ENCODE measurements around the gene NHSL1. TPM values are rescaled to one million over a fixed set of nuclear protein-coding genes. Genes with fewer than 3 reads are reported as not detected.

NHSL1 gene
- total RNA-seq, 1 experiment from 2014 or later = 41.9 TPM

- Mint-ChIP-seq H3K4me3 (ENCODE audit: unreplicated experiment) (no peak overlapping the region), H3K27me3 (ENCODE audit: insufficient read depth, unreplicated experiment) (no peaks in the 10 kb centered on the region), H3K27ac (ENCODE audit: unreplicated experiment) (no peak overlapping the region), H3K36me3 (ENCODE audit: insufficient read depth, unreplicated experiment) (peaks cover 15% of the 10 kb centered on the region), H3K9me3 (ENCODE audit: unreplicated experiment) (no peaks in the 10 kb centered on the region), H3K4me1 (ENCODE audit: low read depth, unreplicated experiment) (peaks cover 30% of the 10 kb centered on the region)
- ChIA-PET POLR2A (no interaction called here), CTCF (no interaction called here)
- H3K4me1 ChIP-seq = peaks cover 4% of the 10 kb centered on the region; the same call in 1 of the 2 replicates
- peaks cover 4% of the 10 kb centered on the region; the same call in 1 of the 2 replicates for H3K9me3 ChIP-seq
- BruUV-seq (replicated peaks) = no TSS peak
- no peak for DNase-seq
- intact Hi-C loops (cut with micrococcal nuclease; ENCODE audit: unreplicated experiment) = no loop called here
- H3K4me3 ChIP-seq (ENCODE audit: low read depth, low read length) = no peak overlapping the region
- H3K27me3 ChIP-seq (replicated peaks; ENCODE audit: control insufficient read depth, insufficient read depth, low read length) = no peaks in the 10 kb centered on the region
- H3K36me3 ChIP-seq (ENCODE audit: control insufficient read depth, insufficient read depth, low read length) = peaks cover under 1% of the 10 kb centered on the region
- TF ChIP-seq, protein P1, sequence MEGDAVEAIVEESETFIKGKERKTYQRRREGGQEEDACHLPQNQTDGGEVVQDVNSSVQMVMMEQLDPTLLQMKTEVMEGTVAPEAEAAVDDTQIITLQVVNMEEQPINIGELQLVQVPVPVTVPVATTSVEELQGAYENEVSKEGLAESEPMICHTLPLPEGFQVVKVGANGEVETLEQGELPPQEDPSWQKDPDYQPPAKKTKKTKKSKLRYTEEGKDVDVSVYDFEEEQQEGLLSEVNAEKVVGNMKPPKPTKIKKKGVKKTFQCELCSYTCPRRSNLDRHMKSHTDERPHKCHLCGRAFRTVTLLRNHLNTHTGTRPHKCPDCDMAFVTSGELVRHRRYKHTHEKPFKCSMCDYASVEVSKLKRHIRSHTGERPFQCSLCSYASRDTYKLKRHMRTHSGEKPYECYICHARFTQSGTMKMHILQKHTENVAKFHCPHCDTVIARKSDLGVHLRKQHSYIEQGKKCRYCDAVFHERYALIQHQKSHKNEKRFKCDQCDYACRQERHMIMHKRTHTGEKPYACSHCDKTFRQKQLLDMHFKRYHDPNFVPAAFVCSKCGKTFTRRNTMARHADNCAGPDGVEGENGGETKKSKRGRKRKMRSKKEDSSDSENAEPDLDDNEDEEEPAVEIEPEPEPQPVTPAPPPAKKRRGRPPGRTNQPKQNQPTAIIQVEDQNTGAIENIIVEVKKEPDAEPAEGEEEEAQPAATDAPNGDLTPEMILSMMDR (IDR thresholded peaks at IDR 0.05; ENCODE audit: insufficient read depth in 1 of 2, low read depth in 1 of 2, low read length in 1 of 2, severe bottlenecking in 1 of 2, unreplicated experiment in 1 of 2) = no peak
These were observed 23.3 kb upstream of the NHSL1 start for GRCh38 chr6:138522611-138523010.

GRCh38 chr6:138521790-138522189 is 22.5 kb upstream of the NHSL1 start:
- H3K9me3 ChIP-seq = peaks cover 5% of the 10 kb centered on the region; the same call in 1 of the 2 replicates
- no peaks in the 10 kb centered on the region; the same call in 1 of the 2 replicates for H3K4me1 ChIP-seq
- POLR2A ChIA-PET = no interaction called here
- H3K4me3 ChIP-seq (ENCODE audit: low read depth, low read length) = no peak overlapping the region
- no peak for DNase-seq
- CTCF ChIA-PET = no interaction called here
- H3K36me3 Mint-ChIP-seq (ENCODE audit: insufficient read depth, unreplicated experiment) = peaks cover 13% of the 10 kb centered on the region
- no peak overlapping the region for H3K4me3 Mint-ChIP-seq (ENCODE audit: unreplicated experiment)
- H3K36me3 ChIP-seq (ENCODE audit: control insufficient read depth, insufficient read depth, low read length) = peaks cover 2% of the 10 kb centered on the region
- TF ChIP-seq, protein P1 (IDR thresholded peaks at IDR 0.05; ENCODE audit: insufficient read depth in 1 of 2, low read depth in 1 of 2, low read length in 1 of 2, severe bottlenecking in 1 of 2, unreplicated experiment in 1 of 2) = no peak
- no peaks in the 10 kb centered on the region for H3K27me3 Mint-ChIP-seq (ENCODE audit: insufficient read depth, unreplicated experiment)
- peak overlapping the region; percentile 36 for H3K27ac Mint-ChIP-seq (ENCODE audit: unreplicated experiment)
- no peaks in the 10 kb centered on the region for H3K9me3 Mint-ChIP-seq (ENCODE audit: unreplicated experiment)
- H3K4me1 Mint-ChIP-seq (ENCODE audit: low read depth, unreplicated experiment) = peaks cover 21% of the 10 kb centered on the region
- intact Hi-C loops (cut with micrococcal nuclease; ENCODE audit: unreplicated experiment) = no loop called here
- H3K27me3 ChIP-seq (replicated peaks; ENCODE audit: control insufficient read depth, insufficient read depth, low read length) = no peaks in the 10 kb centered on the region
- BruUV-seq (replicated peaks) = no TSS peak

- TF ChIP-seq, protein P1 (IDR thresholded peaks at IDR 0.05; ENCODE audit: insufficient read depth in 1 of 2, low read depth in 1 of 2, low read length in 1 of 2, severe bottlenecking in 1 of 2, unreplicated experiment in 1 of 2) = peak; percentile 10 to 45
- intact Hi-C loops (cut with micrococcal nuclease; ENCODE audit: unreplicated experiment) = no loop called here
- Mint-ChIP-seq H3K36me3 (ENCODE audit: insufficient read depth, unreplicated experiment) (peaks cover 11% of the 10 kb centered on the region), H3K9me3 (ENCODE audit: unreplicated experiment) (no peaks in the 10 kb centered on the region), H3K4me3 (ENCODE audit: unreplicated experiment) (no peak overlapping the region), H3K27me3 (ENCODE audit: insufficient read depth, unreplicated experiment) (no peaks in the 10 kb centered on the region), H3K27ac (ENCODE audit: unreplicated experiment) (no peak overlapping the region), H3K4me1 (ENCODE audit: low read depth, unreplicated experiment) (peaks cover 21% of the 10 kb centered on the region)
- no TSS peak for BruUV-seq (replicated peaks)
- Histone ChIP-seq H3K4me3 (ENCODE audit: low read depth, low read length) (no peak overlapping the region), H3K27me3 (replicated peaks; ENCODE audit: control insufficient read depth, insufficient read depth, low read length) (no peaks in the 10 kb centered on the region), H3K4me1 (peaks cover 4% of the 10 kb centered on the region; the same call in 1 of the 2 replicates), H3K36me3 (ENCODE audit: control insufficient read depth, insufficient read depth, low read length) (peaks cover 2% of the 10 kb centered on the region), H3K9me3 (peaks cover 5% of the 10 kb centered on the region; the same call in 1 of the 2 replicates)
- ChIA-PET POLR2A (no interaction called here), CTCF (interaction anchor here (0.6 to 0.7 kb wide), 2 partner anchors 23 to 50 kb away, joined by 3 to 5 read pairs; no protein-coding TSS in a partner anchor)
- DNase-seq = no peak
These were observed 21.2 kb upstream of the NHSL1 start for GRCh38 chr6:138520463-138520862.
